Ascending aorta (tissue), 2 donors: Measurements from ENCODE around the gene RAB6D. TPM values are rescaled to one million over a fixed set of nuclear protein-coding genes. Genes with fewer than 3 reads are reported as not detected.
"Not testable (repeated sequence)": the region's sequence is repeated elsewhere in the genome, so short reads cannot be mapped to it uniquely, and the experiment has no call there.

ENCODE experiments used
- DNase-seq, 2 donors: peaks; one replicate each; pipeline ENCODE4 v3.0.0-alpha.2; 2019; ENCODE audit warnings: low spot score in 2 of 2
- H3K27ac ChIP-seq, 2 donors: fragments of 200-600 bp; sonication (generic); one replicate each; pipeline ENCODE4 v1.5.1; 2016 to 2017; ENCODE audit warnings: mild to moderate bottlenecking in 1 of 2
- H3K27me3 ChIP-seq: fragments of 200-600 bp; sonication (generic); one replicate; pipeline ENCODE4 v1.5.1; 2017
- H3K36me3 ChIP-seq, 2 donors: fragments of 200-600 bp; sonication (generic); one replicate each; pipeline ENCODE4 v1.5.1; 2016
- H3K4me1 ChIP-seq, 2 donors: fragments of 200-600 bp; sonication (generic); one replicate each; pipeline ENCODE4 v1.5.1; 2016 to 2017; ENCODE audit warnings: mild to moderate bottlenecking in 1 of 2
- H3K4me3 ChIP-seq, 2 donors: fragments of 200-600 bp; sonication (generic); one replicate each; pipeline ENCODE4 v1.5.1; 2016 to 2017; ENCODE audit warnings: mild to moderate bottlenecking in 1 of 2
- H3K9me3 ChIP-seq, 2 donors: fragments of 200-600 bp; sonication (generic); one replicate each; pipeline ENCODE4 v1.5.1; 2016
- CTCF ChIP-seq, 3 experiments: fragments of 200-600 bp in 2 of 3; fragments of 450-650 bp in 1 of 3; sonication (generic) in 2 of 3; IDR thresholded peaks; one replicate each; pipeline ENCODE4 v1.5.1; 2016 to 2019; ENCODE audit warnings: antibody characterized with exemption in 3 of 3, mild to moderate bottlenecking in 1 of 3, moderate library complexity in 1 of 3
- intact Hi-C: fragments of 100-400 bp; cut with DNase I; formaldehyde crosslinking; loops from one replicate; pipeline ENCODE4 v1.15.1; 2023
- total RNA-seq: library from RNA; depleted of rRNA; stranded (reverse); fragments of >200 nt; gene quantifications from one replicate; pipeline ENCODE4 v1.1.0, GENCODE V29; 2016

The RAB6D gene
- total RNA-seq, 1 donor from 2014 or later: not detected

GRCh38 chr2:131365452-131365851 is 1.5 kb upstream of the RAB6D start:
- Histone ChIP-seq H3K27ac (no peak overlapping the region), H3K9me3 (no peaks in the 10 kb centered on the region), H3K36me3 (no peaks in the 10 kb centered on the region), H3K4me3 (no peak overlapping the region), H3K4me1 (no peaks in the 10 kb centered on the region), H3K27me3 (no peaks in the 10 kb centered on the region)
- no peak for TF ChIP-seq CTCF (IDR thresholded peaks at IDR 0.05)
- intact Hi-C loops: no loop called here
- no peak for DNase-seq

- DNase-seq, H3K36me3 ChIP-seq, H3K4me1 ChIP-seq, H3K4me3 ChIP-seq, H3K9me3 ChIP-seq, H3K27ac ChIP-seq, intact Hi-C loops, H3K27me3 ChIP-seq: not testable (repeated sequence)
Measured at GRCh38 chr2:131363213-131363612, 755 bp downstream of the RAB6D start.

GRCh38 chr2:131361773-131362172 is 2.2 kb downstream of the RAB6D start:
- DNase-seq, H3K27me3 ChIP-seq, H3K9me3 ChIP-seq, H3K4me1 ChIP-seq, H3K27ac ChIP-seq, H3K4me3 ChIP-seq, intact Hi-C loops, H3K36me3 ChIP-seq: not testable (repeated sequence)

GRCh38 chr2:131353167-131353697 is 10.7 kb downstream of the RAB6D start:
- H3K4me1 ChIP-seq, H3K27me3 ChIP-seq, H3K9me3 ChIP-seq, intact Hi-C loops, H3K27ac ChIP-seq, H3K4me3 ChIP-seq, DNase-seq, H3K36me3 ChIP-seq: not testable (repeated sequence)

GRCh38 chr2:131349021-131349420 is 14.9 kb downstream of the RAB6D start:
- Histone ChIP-seq H3K27me3 (no peaks in the 10 kb centered on the region), H3K9me3 (no peaks in the 10 kb centered on the region), H3K4me1 (no peaks in the 10 kb centered on the region), H3K36me3 (no peaks in the 10 kb centered on the region), H3K4me3 (no peak overlapping the region), H3K27ac (no peak overlapping the region)
- DNase-seq: no peak
- intact Hi-C loops: no loop called here
- no peak for TF ChIP-seq CTCF (IDR thresholded peaks at IDR 0.05)

- H3K36me3 ChIP-seq, DNase-seq, H3K9me3 ChIP-seq, H3K4me1 ChIP-seq, H3K27me3 ChIP-seq, H3K27ac ChIP-seq, H3K4me3 ChIP-seq, intact Hi-C loops: not testable (repeated sequence)
Measured at GRCh38 chr2:131347035-131347434, 16.9 kb downstream of the RAB6D start.

GRCh38 chr2:131339307-131339706 is 24.7 kb downstream of the RAB6D start:
- intact Hi-C loops, H3K27me3 ChIP-seq, H3K27ac ChIP-seq, H3K9me3 ChIP-seq, H3K4me1 ChIP-seq, H3K4me3 ChIP-seq, H3K36me3 ChIP-seq, DNase-seq: not testable (repeated sequence)

- H3K27me3 ChIP-seq, H3K9me3 ChIP-seq, DNase-seq, H3K4me1 ChIP-seq, H3K27ac ChIP-seq, H3K36me3 ChIP-seq, H3K4me3 ChIP-seq, intact Hi-C loops: not testable (repeated sequence)
Measured at GRCh38 chr2:131335319-131335718, 28.6 kb downstream of the RAB6D start.

GRCh38 chr2:131332709-131333108 is 31.3 kb downstream of the RAB6D start:
- intact Hi-C loops, H3K27ac ChIP-seq, H3K27me3 ChIP-seq, H3K36me3 ChIP-seq, H3K9me3 ChIP-seq, H3K4me3 ChIP-seq, H3K4me1 ChIP-seq, DNase-seq: not testable (repeated sequence)

- H3K4me3 ChIP-seq, H3K27ac ChIP-seq, H3K4me1 ChIP-seq, H3K9me3 ChIP-seq, H3K36me3 ChIP-seq, DNase-seq, intact Hi-C loops, H3K27me3 ChIP-seq: not testable (repeated sequence)
Measured at GRCh38 chr2:131331000-131331399, 33.0 kb downstream of the RAB6D start.
